Ovary (tissue), 9 donors: ENCODE data around the gene TRIO. TPM values are rescaled to one million over a fixed set of nuclear protein-coding genes. Genes with fewer than 3 reads are reported as not detected.

Experiments used
- DNase-seq, 5 donors: peaks; one replicate each; pipeline ENCODE4 v3.0.0-alpha.2; 2019 to 2020
- H3K27ac ChIP-seq, 2 donors: fragments of 200-600 bp; one replicate each; pipeline versions ENCODE4 v1.5.1 to v1.8.0; 2019 to 2022
- H3K27me3 ChIP-seq: fragments of 200-600 bp; one replicate; pipeline ENCODE4 v1.8.0; 2022
- H3K36me3 ChIP-seq: fragments of 200-600 bp; sonication (generic); one replicate; pipeline ENCODE4 v1.5.1; 2019
- H3K4me1 ChIP-seq: one replicate; pipeline ENCODE4 v1.8.1; 2013; ENCODE audit warnings: mild to moderate bottlenecking, moderate library complexity; ENCODE audit not compliant: insufficient read depth
- H3K4me3 ChIP-seq: fragments of 200-600 bp; sonication (generic); one replicate; pipeline ENCODE4 v1.5.1; 2017
- H3K9me3 ChIP-seq, 2 donors: fragments of 200-600 bp in 1 of 2; sonication (generic) in 1 of 2; one replicate each; pipeline versions ENCODE4 v1.5.1 to v1.8.1; 2013 to 2019; ENCODE audit warnings: mild to moderate bottlenecking in 1 of 2, moderate library complexity in 1 of 2
- EP300 ChIP-seq: sonication (generic); formaldehyde crosslinking; IDR thresholded peaks from one replicate; pipeline ENCODE4 v1.6.1; 2017; ENCODE audit warnings: antibody characterized with exemption
- POLR2A ChIP-seq: fragments of 450-650 bp; IDR thresholded peaks from one replicate; pipeline ENCODE4 v1.6.1; 2017; ENCODE audit warnings: antibody characterized with exemption, mild to moderate bottlenecking, moderate library complexity
- WGBS, 3 donors: extraction: QIAGEN DNeasy Blood & Tissue Kit in 1 of 3; methylation state at CpG; one replicate each; pipeline versions ENCODE4 v1.1.5 to v1.1.7; 2013 to 2017; 5-methylcytosine and 5-hydroxymethylcytosine counted together
- intact Hi-C, 4 donors: fragments of 100-400 bp; cut with DNase I; formaldehyde crosslinking; loops; one replicate each; pipeline versions ENCODE4 v1.11.0 to v1.15.1; 2022 to 2023
- polyA plus RNA-seq, 2 donors: library from polyadenylated mRNA; stranded (reverse); fragments of 200-250 nt in 1 of 2; fragments of 350-450 nt in 1 of 2; fragmentation: Illumina TruSeq in 1 of 2; extraction: RNeasy Lipid Tissue Mini Kit (QIAGEN cat#74804) in 1 of 2; gene quantifications; one replicate each; pipeline ENCODE4 v1.2.3, GENCODE V29; 2013 to 2014
- total RNA-seq, 7 donors: library from RNA; depleted of rRNA in 2 of 7; stranded (reverse); fragments of >200 nt in 2 of 7; fragmentation: NEBNext Ultra II Directional in 3 of 7; extraction: Animal tissue kit (Norgen Biotek cat#: 25700) in 3 of 7; gene quantifications; one replicate each; pipeline versions ENCODE4 v1.1.0 to v1.2.4, GENCODE V29; 2016 to 2023
- TF ChIP-seq, protein P1 (sequence below), 3 donors: fragments of 450-650 bp in 2 of 3; fragments of 200-600 bp in 1 of 3; IDR thresholded peaks; one replicate each; pipeline versions ENCODE4 v1.5.1 to v1.8.0; 2016 to 2022; ENCODE audit warnings: antibody characterized with exemption in 3 of 3, mild to moderate bottlenecking in 1 of 3
- donor health status: DM: no; HTN: no; CAD: no; lungs with moderate emphysema.
- donor health status: DM: no; HTN: no; CAD: no.
- donor health status: Bipolar disorder and iron deficiency.
- donor health status: DM: yes; HTN: yes; CAD: no.
- donor health status: DM: no; HTN: no; CAD: no.
- donor health status: DM: yes; HTN: yes; CAD: no.

Gene TRIO
- total and polyA plus RNA-seq, 9 donors = 58.4 to 268 (median 125) TPM

- WGBS, 3 donors = 76 to 80% (median 76%) methylated on average over 7 of the region's 7 CpGs
- no peaks in the 10 kb centered on the region for H3K36me3 ChIP-seq
- H3K27me3 ChIP-seq = no peaks in the 10 kb centered on the region
- no peak overlapping the region for H3K4me3 ChIP-seq
- H3K9me3 ChIP-seq = no peaks in the 10 kb centered on the region
- intact Hi-C loops = no loop called here
- peaks cover 15% of the 10 kb centered on the region for H3K4me1 ChIP-seq
- H3K27ac ChIP-seq = no peak overlapping the region
- TF ChIP-seq, protein P1, sequence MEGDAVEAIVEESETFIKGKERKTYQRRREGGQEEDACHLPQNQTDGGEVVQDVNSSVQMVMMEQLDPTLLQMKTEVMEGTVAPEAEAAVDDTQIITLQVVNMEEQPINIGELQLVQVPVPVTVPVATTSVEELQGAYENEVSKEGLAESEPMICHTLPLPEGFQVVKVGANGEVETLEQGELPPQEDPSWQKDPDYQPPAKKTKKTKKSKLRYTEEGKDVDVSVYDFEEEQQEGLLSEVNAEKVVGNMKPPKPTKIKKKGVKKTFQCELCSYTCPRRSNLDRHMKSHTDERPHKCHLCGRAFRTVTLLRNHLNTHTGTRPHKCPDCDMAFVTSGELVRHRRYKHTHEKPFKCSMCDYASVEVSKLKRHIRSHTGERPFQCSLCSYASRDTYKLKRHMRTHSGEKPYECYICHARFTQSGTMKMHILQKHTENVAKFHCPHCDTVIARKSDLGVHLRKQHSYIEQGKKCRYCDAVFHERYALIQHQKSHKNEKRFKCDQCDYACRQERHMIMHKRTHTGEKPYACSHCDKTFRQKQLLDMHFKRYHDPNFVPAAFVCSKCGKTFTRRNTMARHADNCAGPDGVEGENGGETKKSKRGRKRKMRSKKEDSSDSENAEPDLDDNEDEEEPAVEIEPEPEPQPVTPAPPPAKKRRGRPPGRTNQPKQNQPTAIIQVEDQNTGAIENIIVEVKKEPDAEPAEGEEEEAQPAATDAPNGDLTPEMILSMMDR (IDR thresholded peaks at IDR 0.05) = no peak
- no peak for TF ChIP-seq POLR2A
- TF ChIP-seq EP300 = no peak
- DNase-seq = no peak
Measured at GRCh38 chr5:14420101-14420811, 277.1 kb downstream of the TRIO start.

GRCh38 chr5:14421851-14422250, 278.7 kb downstream of the TRIO start:
- Histone ChIP-seq H3K27me3 (no peaks in the 10 kb centered on the region), H3K9me3 (no peaks in the 10 kb centered on the region), H3K4me3 (no peak overlapping the region), H3K4me1 (peaks cover 12% of the 10 kb centered on the region), H3K27ac (no peak overlapping the region), H3K36me3 (no peaks in the 10 kb centered on the region)
- 91 to 93% (median 92%) methylated on average over 8 of the region's 8 CpGs for WGBS, 3 donors
- intact Hi-C loops = loop anchor here in 1 of 4 donors (2.0 kb wide), 1 partner anchor 67 kb away; no protein-coding TSS in a partner anchor
- TF ChIP-seq, protein P1 (IDR thresholded peaks at IDR 0.05) = no peak
- TF ChIP-seq POLR2A (no peak), EP300 (no peak)
- DNase-seq = no peak

- 81 to 82% (median 82%) methylated on average over 7 of the region's 7 CpGs for WGBS, 3 donors
- TF ChIP-seq EP300 = no peak
- TF ChIP-seq, protein P1 (IDR thresholded peaks at IDR 0.05) = no peak
- no peak for TF ChIP-seq POLR2A
- no peaks in the 10 kb centered on the region for H3K36me3 ChIP-seq
- no peak for DNase-seq
- no peak overlapping the region for H3K4me3 ChIP-seq
- H3K9me3 ChIP-seq = no peaks in the 10 kb centered on the region
- intact Hi-C loops = no loop called here
- H3K27me3 ChIP-seq = no peaks in the 10 kb centered on the region
- H3K27ac ChIP-seq = no peak overlapping the region
- H3K4me1 ChIP-seq = peaks cover 4% of the 10 kb centered on the region
Measured at GRCh38 chr5:14424011-14424685, 281.0 kb downstream of the TRIO start.

DNA sequence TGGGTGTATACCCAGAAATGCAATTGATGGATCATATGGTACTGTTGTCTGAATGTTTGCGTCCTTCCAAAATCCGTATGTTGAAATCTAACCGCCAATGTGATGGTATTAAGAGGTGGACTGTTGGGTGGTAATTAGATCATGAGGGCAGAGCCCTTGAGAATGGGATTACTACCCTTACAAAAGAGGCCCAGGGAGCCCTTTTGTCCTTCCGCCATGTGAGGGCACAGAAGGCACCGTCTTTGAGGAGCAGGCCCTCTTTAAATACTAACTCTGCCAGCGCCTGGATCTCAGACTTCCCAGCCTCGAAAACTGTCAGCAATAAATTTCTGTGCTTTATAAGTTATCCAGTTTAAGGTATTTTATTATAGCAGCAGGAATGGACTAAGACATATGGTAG, 282.4 kb downstream of the TRIO start:
- no peak for TF ChIP-seq EP300
- TF ChIP-seq, protein P1 (IDR thresholded peaks at IDR 0.05) = no peak
- no peak overlapping the region for H3K4me3 ChIP-seq
- H3K36me3 ChIP-seq = no peaks in the 10 kb centered on the region

More for the DNA sequence above, 282.4 kb downstream of the TRIO start:
- H3K27ac ChIP-seq = no peak overlapping the region
- WGBS, 3 donors = 97 to 99% (median 97%) methylated on average over 7 of the region's 7 CpGs
- H3K4me1 ChIP-seq = peaks cover 6% of the 10 kb centered on the region
- no peaks in the 10 kb centered on the region for H3K9me3 ChIP-seq
- intact Hi-C loops = no loop called here
- H3K27me3 ChIP-seq = no peaks in the 10 kb centered on the region
- no peak for DNase-seq
